ENCODE measurements around the gene YAF2. TPM values are rescaled to one million over a fixed set of nuclear protein-coding genes. Genes with fewer than 3 reads are reported as not detected.
"Not testable (repeated sequence)": the region's sequence is repeated elsewhere in the genome, so short reads cannot be mapped to it uniquely, and the experiment has no call there.

Gene YAF2
- total and polyA plus RNA-seq, 7 donors: 8.6 to 52.8 (median 29.6) TPM

GRCh38 chr12:42217656-42218055, 20.4 kb downstream of the YAF2 start:
- no peak overlapping the region for H3K4me3 ChIP-seq
- H3K9me3 ChIP-seq: no peaks in the 10 kb centered on the region
- H3K27ac ChIP-seq: no peak overlapping the region
- H3K27me3 ChIP-seq: no peaks in the 10 kb centered on the region
- TF ChIP-seq POLR2AphosphoS5 (IDR thresholded peaks at IDR 0.05) (no peak), POLR2A (IDR thresholded peaks at IDR 0.05) (no peak), EP300 (IDR thresholded peaks at IDR 0.05) (no peak), CTCF (IDR thresholded peaks at IDR 0.05) (no peak)
- H3K36me3 ChIP-seq: no peaks in the 10 kb centered on the region
- peaks cover 0 to 39% (median 12%) of the 10 kb centered on the region in 4 donors for H3K4me1 ChIP-seq
- intact Hi-C loops (cut with DNase I): no loop called here
- no peak for DNase-seq

- DNase-seq: no peak
- Histone ChIP-seq H3K36me3 (no peaks in the 10 kb centered on the region), H3K27me3 (no peaks in the 10 kb centered on the region), H3K4me3 (no peak overlapping the region), H3K27ac (no peak overlapping the region), H3K4me1 (peaks cover 0 to 41% (median 12%) of the 10 kb centered on the region in 4 donors), H3K9me3 (no peaks in the 10 kb centered on the region)
- TF ChIP-seq POLR2AphosphoS5 (IDR thresholded peaks at IDR 0.05) (no peak), POLR2A (IDR thresholded peaks at IDR 0.05) (no peak), CTCF (IDR thresholded peaks at IDR 0.05) (no peak), EP300 (IDR thresholded peaks at IDR 0.05) (no peak)
- 96 to 99% methylated on average over 1 of the region's 1 CpG for WGBS, 2 donors
- intact Hi-C loops (cut with DNase I): no loop called here
Measured at GRCh38 chr12:42216737-42217136, 21.3 kb downstream of the YAF2 start.

DNA sequence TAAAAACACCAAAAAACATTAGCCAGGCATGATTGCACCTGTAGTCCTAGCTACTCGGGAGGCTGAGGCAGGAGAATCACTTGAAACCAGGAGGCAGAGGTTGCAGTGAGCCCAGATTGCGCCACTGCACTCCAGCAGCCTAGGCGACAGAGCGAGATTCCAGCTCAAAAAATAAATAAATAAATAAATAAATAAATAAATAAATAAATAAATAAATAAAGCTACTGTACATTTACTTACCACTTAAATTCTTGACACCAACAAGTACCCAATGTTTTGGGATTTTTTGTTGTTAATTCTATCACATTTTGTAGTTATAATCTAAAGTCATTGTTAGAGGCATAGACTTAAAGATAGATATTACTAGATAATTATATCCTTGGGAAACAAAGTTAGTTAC, 22.3 kb downstream of the YAF2 start:
- intact Hi-C loops (cut with DNase I): not testable (repeated sequence)

DNA sequence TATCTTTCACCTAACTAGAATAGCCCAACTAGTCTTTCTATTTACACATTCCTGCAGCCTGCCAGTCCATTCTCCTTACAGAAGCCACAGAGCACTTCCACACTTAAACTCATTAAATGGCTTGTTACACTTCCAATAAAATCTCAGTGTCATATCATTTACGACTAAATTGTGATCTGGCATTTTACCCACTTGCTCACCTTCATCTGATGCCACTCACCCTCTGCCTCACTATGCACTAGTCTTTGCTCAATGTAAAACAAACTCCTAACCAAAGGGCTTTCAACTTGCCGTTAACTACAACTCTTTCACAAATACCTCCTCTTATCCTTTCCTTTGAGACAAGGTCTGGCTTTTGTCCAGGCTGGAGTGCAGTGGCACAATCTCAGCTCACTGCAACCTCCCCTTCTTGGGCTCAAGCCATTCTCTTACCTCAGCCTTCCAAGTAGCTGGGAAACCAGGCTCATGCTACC, 24.1 kb downstream of the YAF2 start:
- H3K27me3 ChIP-seq: no peaks in the 10 kb centered on the region
- 14 to 58% methylated on average over 2 of the region's 2 CpGs for WGBS, 2 donors
- no peak overlapping the region for H3K4me3 ChIP-seq
- DNase-seq: no peak
- H3K36me3 ChIP-seq: peaks cover 0 to 13% (median 0%) of the 10 kb centered on the region in 4 donors
- intact Hi-C loops (cut with DNase I): no loop called here
- peak overlapping the region in 1 of 4 donors; percentile 2 for H3K27ac ChIP-seq
- no peak for TF ChIP-seq POLR2AphosphoS5 (IDR thresholded peaks at IDR 0.05)
- no peak for TF ChIP-seq POLR2A (IDR thresholded peaks at IDR 0.05)
- no peak for TF ChIP-seq CTCF (IDR thresholded peaks at IDR 0.05)
- TF ChIP-seq EP300 (IDR thresholded peaks at IDR 0.05): no peak
- no peaks in the 10 kb centered on the region for H3K9me3 ChIP-seq
- peaks cover 0 to 41% (median 9%) of the 10 kb centered on the region in 4 donors for H3K4me1 ChIP-seq

More for the DNA sequence above, 22.3 kb downstream of the YAF2 start:
- H3K36me3 ChIP-seq, H3K27ac ChIP-seq, H3K4me3 ChIP-seq, H3K9me3 ChIP-seq, H3K27me3 ChIP-seq, DNase-seq: not testable (repeated sequence)
- 94 to 95% methylated on average over 4 of the region's 4 CpGs for WGBS, 2 donors
- peaks cover 0 to 41% (median 12%) of the 10 kb centered on the region in 4 donors for H3K4me1 ChIP-seq

GRCh38 chr12:42213023-42213422, 25.0 kb downstream of the YAF2 start:
- H3K4me3 ChIP-seq: no peak overlapping the region
- H3K27ac ChIP-seq: no peak overlapping the region
- intact Hi-C loops (cut with DNase I): no loop called here
- H3K36me3 ChIP-seq: peaks cover 0 to 19% (median 0%) of the 10 kb centered on the region in 4 donors
- peaks cover 0 to 35% (median 9%) of the 10 kb centered on the region in 4 donors for H3K4me1 ChIP-seq
- H3K27me3 ChIP-seq: no peaks in the 10 kb centered on the region
- no peak for TF ChIP-seq CTCF (IDR thresholded peaks at IDR 0.05)
- no peak for TF ChIP-seq POLR2AphosphoS5 (IDR thresholded peaks at IDR 0.05)
- no peak for DNase-seq
- no peaks in the 10 kb centered on the region for H3K9me3 ChIP-seq
- 26 to 65% methylated on average over 2 of the region's 2 CpGs for WGBS, 2 donors
